Activated CD4-positive, alpha-beta T cell treated with anti-CD3 and anti-CD28 coated beads, Interleukin-2, Interleukin-4, amounts not matched to agents 100 ng/mL and 50 ng/mL, durations not matched to agents 16 hours and 8 hours (primary cell): Measurements from ENCODE around the gene CGREF1.
"Not testable (repeated sequence)": the region's sequence is repeated elsewhere in the genome, so short reads cannot be mapped to it uniquely, and the experiment has no call there.

Experiments used
- DNase-seq: peaks from one replicate; pipeline ENCODE4 v3.0.0-alpha.2; 2020; ENCODE audit warnings: low spot score

CGREF1 gene

DNA sequence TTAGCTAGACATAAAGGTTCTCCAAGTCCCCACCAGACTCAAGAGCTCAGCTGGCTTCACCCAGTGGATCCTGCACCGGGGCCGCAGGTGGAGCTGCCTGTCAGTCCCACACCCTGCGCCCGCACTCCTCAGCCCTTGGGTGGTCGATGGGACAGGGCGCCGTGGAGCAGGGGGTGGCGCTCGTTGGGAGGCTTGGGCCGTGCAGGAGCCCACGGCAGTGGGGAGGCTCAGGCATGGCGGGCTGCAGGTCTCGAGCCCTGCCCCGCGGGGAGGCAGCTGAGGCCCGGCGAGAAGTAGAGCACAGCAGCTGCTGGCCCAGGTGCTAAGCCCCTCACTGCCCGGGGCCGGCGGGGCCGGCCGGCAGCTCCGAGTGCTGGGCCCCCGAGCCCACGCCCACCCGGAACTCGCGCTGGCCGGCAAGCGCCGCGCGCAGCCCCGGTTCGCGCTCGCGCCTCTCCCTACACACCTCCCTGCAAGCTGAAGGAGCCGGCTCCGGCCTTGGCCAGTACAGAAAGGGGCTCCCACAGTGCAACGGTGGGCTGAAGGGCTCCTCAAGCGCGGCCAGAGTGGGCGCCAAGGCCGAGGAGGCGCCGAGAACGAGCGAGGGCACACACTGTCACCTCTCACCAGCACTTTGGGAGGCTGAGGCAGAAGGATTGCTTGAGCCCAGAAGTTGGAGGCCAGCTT lies 7.4 kb downstream of the CGREF1 start:
- DNase-seq: not testable (repeated sequence)

DNA sequence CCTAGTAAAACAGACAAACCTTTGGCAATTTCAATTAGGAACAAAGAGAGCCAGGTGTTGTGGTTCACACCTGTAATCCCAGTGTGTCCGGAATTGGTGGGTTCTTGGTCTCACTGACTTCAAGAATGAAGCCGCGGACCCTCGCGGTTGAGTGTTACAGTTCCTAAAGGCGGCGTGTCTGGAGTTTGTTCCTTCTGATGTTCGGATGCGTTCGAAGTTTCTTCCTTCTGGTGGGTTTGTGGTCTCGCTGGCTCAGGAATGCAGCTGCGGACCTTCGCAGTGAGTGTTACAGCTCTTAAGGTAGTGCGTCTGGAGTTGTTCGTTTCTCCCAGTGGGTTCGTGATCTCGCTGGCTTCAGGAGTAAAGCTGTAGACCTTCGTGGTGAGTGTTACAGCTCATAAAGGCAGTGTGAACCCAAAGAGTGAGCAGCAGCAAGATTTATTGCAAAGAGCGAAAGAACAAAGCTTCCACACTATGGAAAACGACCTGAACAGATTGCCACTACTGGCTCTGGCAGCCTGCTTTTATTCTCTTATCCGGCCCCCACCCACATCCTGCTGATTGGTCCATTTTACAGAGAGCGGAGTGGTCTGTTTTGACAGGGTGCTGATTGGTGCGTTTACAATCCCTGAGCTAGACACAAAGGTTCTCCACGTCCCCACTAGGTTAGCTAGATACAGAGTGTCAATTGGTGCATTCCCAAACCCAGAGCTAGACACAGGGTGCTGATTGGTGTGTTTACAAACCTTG lies 8.2 kb downstream of the CGREF1 start:
- DNase-seq: not testable (repeated sequence)

DNA sequence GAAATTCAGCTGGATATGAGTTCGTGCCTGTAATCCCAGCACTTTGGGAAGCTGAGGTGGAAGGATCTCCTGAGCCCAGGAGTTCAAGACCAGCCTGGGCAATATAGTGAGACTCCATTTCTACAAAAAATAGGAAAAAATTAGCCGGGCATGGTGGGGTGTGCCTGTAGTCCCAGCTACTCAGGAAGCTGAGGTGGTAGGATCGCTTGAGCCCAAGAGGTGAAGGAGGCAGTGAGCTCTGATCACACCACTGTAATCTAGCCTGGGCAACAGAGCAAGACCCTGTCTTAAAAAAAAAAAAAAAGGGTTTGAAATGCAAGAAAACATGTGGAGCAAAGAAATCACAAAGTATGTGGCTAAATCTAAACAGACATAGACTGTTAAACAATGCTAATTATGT lies 9.8 kb downstream of the CGREF1 start:
- no peak for DNase-seq

DNA sequence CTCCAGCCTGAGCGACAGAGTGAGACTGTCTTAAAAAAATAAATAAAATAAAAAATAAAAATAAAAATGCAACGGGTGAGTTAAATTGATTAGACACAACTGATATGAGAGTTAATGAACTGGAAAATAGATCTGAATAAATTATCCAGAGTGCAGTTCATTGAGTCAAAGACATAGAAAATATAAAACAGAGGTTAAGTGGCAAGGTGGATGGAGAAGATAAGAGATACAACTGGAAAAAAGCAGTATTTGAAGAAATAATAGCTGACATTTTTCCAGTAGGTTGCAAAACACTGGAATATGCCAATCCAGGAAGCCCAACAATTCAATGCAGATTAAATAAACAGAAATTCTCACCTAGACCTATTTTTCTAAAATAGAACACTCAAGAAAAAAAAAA lies 10.7 kb downstream of the CGREF1 start:
- no peak for DNase-seq

DNA sequence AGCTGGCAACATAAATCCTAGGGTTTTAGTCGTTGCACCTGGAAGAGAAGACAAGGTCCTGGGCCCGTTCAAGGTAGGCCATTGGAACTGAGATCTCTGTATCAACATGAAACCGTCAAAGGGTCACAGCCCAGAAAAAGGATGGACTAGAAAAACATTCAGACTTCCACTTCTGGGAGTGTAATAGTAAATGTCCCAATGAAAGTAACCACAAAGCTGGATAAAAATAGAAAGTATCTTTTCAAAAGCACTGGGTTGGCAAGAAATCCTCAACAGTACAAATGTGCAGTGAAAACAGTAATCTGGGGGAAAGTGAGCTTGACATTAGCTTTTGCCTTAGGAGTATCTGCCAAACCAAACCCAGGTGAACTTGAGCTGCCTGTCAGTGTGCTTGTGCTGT lies 12.9 kb downstream of the CGREF1 start:
- DNase-seq: no peak

DNA sequence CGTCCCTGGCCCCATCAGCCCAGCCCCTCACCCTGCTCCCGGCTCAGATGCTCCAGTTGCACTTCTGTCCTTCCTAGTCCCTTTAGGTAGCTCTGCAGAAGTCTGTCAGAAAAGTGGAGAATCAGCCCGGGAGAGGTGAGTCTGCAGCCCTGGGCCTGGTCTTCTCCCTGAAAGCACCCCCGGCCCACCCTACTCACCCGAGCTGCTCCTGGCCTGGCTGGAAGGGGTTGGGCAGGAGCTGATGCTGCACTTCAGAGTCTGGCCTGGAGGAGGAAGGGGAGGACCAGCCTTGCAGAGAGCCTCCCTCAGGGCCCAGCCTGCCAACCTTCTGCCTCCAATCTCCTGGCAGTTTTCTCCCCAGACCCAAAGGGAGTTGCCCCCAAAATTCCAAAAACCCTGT lies 16.6 kb downstream of the CGREF1 start:
- no peak for DNase-seq

DNA sequence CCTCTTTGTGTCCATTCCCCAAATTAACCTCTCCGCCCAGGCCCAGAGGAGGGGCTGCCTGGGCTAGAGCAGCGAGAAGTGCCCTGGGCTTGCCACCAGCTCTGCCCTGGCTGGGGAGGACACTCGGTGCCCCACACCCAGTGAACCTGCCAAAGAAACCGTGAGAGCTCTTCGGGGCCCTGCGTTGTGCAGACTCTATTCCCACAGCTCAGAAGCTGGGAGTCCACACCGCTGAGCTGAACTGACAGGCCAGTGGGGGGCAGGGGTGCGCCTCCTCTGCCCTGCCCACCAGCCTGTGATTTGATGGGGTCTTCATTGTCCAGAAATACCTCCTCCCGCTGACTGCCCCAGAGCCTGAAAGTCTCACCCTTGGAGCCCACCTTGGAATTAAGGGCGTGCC lies 18.9 kb downstream of the CGREF1 start:
- no peak for DNase-seq

DNA sequence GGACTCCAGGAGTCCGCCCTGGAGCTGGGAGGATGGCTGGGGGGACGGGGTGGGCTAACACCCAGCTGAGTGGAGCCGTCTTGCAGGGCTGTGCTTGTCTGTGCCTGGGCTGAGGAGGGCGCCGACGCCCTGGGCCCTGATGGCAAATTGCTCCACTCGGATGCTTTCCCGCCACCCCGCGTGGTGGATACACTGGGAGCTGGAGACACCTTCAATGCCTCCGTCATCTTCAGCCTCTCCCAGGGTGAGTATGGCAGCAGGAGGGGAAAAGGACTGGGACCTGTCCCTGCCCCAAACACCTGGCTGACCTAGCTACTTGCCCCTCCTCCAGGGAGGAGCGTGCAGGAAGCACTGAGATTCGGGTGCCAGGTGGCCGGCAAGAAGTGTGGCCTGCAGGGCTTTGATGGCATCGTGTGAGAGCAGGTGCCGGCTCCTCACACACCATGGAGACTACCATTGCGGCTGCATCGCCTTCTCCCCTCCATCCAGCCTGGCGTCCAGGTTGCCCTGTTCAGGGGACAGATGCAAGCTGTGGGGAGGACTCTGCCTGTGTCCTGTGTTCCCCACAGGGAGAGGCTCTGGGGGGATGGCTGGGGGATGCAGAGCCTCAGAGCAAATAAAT lies 19.5 kb downstream of the CGREF1 start:
- no peak for DNase-seq

DNA sequence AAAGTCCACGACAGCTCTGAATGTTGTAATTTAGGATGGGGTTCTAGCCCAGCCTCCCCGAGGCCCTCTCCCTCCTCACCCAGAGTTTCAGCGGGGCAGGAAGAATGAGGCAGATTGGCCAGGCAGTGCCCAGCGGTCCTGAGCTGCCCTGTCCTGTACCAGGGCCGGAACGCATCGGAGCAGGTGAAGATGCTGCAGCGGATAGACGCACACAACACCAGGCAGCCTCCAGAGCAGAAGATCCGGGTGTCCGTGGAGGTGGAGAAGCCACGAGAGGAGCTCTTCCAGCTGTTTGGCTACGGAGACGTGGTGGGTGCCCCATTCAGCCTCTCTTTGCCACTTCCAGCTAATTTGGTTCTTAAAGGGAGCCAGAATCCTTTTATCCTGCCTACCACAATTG lies 21.6 kb downstream of the CGREF1 start:
- DNase-seq: no peak

DNA sequence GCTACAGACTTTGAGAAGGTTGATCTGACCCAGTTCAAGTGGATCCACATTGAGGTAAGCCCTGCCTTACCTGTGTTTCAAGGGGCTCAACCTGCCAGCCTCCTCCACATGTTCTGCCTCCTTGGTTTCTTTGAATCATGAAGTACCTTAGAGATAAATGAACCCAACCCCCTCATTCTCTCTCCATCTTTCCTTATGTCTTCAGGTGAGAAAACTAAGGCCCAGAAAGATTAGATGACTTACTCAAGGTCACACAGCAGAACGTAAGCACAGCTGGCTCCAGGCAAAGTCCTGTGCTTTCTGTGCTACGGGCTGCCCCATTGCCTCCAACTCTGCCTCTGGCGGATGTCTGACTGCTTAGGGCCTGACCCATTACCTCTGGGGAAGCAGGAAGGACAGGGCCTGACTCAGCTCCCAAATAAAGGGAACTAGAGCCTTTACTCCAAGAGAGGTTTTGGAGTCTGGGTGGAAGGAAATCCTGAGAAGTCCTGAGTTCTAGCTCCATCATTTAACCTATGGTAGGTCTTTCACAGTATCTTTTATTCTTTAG lies 22.1 kb downstream of the CGREF1 start:
- DNase-seq: no peak

DNA sequence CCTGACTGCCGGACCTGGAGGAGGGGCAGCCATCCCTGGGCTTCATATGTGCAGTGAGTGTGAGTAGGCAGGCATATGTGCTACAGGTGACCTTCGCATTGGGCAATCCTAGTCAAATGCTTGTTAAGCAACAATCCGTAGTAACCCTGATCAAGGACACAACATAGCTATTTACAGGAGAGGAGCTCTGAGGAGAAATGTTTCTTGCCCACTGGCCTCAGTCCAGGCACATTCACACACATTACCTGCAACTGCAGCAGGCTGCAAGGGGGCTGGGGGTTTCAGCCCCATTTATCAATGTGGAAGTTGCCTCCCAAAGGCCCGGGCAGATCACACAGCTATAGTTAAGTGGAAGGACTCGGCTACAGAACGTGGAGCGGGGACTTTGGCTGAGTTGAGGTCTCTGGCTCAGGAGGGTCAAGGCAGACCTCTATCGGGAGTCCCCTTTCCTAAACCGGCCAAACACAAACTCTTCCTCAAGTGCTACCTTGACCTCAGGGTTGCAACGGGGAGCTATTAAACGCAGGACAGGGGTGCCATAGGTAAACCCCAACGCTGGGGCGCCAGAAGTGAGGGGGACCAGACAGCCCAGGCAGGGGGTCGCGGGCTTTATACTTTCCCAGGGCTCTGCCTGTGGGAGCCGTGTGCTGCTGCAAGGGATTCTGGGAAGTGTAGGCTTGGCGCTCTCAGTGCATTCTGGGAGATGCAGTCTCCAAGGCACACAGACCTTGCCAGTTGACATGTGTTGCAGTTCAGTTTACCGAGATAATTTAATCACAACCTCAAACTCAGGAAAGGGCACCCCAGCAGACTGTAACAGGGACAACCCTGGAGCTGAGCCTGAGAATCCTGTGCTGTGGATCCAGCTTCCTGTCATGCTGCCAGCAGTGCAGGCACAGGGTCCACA lies 22.9 kb downstream of the CGREF1 start:
- peak; percentile 56 for DNase-seq

DNA sequence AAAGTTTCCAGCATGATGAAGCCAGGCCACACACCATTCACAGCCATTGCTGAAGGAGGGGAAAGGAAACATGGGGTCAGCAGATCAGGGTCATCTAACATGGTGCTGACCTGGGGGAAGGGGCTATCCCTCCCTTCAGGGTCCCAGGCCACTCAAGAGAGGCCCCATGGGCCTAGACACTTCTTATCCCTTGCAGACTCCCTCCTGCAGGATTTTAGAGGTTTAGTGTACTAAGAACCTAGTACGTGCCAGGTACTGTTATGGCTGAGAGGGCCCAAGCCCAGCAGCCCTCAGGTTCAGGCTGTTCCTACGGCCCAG lies 23.5 kb downstream of the CGREF1 start:
- no peak for DNase-seq

DNA sequence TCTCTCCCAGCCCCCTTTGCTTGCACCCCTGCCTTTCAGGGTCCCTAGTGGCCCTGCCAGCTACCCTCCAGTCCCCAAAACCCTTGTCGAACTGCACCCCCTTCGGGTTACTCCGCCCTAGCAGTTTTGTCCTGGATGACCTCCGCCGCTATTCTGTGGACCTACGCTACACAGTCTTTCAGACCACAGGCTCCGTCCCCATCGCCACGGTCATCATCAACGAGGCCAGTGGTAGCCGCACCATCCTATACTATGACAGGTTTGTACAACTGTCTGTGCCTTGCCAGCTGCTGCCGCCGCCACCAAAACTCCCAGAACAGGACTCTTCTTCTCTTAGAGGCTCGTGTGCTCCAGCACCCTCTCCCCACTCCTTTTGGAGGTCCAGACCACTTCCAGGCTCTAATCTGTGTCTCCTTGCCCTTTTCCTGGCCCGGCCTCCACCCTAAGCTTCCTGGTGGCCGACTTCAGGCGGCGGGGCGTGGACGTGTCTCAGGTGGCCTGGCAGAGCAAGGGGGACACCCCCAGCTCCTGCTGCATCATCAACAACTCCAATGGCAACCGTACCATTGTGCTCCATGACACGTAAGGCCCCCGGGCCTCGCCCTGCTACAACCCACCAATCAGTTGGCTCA lies 24.5 kb downstream of the CGREF1 start:
- DNase-seq: no peak

DNA sequence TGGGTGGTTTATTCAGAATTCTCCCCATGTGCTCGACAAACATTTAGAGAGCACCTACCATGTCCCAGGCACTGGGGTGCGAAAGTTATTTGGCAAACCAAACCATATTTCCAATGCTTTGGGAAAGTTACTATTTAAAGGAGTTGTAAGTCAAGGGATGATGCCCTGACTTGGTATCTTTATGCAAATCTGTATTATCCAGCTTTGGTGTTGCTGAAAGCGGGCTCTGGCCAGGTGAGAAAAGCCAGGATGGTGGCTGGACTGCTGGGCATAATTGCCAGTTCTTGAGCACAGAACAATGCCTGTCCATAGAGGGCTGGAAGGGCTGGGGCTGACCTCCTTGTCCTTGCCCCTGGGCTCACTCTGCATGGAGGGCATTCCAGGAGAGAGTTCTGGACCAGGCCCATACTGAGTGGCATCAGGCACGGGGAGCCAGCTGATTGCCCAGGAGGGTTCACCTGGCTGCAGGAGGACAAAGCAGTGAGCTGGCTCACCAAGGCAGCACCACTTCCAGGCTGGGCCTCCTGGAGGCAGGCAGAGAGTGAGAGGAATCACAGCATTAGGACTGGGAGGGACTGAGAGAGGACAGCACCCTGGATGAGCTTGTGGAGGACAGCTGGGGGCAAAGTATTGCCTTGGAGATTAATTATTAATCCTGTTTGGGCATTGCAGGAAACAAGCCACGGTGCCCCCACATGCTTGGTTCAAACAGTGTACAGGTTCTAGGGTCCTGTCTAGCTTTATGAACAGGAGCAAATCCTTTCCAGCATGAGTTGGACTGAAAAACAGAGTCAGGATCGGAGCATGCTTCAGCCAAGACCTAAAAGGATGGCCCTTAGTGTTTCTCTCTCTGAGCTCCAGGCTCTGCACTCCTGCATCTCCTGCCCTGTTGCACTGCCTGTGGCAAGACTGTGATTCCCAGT lies 25.2 kb downstream of the CGREF1 start:
- no peak for DNase-seq

DNA sequence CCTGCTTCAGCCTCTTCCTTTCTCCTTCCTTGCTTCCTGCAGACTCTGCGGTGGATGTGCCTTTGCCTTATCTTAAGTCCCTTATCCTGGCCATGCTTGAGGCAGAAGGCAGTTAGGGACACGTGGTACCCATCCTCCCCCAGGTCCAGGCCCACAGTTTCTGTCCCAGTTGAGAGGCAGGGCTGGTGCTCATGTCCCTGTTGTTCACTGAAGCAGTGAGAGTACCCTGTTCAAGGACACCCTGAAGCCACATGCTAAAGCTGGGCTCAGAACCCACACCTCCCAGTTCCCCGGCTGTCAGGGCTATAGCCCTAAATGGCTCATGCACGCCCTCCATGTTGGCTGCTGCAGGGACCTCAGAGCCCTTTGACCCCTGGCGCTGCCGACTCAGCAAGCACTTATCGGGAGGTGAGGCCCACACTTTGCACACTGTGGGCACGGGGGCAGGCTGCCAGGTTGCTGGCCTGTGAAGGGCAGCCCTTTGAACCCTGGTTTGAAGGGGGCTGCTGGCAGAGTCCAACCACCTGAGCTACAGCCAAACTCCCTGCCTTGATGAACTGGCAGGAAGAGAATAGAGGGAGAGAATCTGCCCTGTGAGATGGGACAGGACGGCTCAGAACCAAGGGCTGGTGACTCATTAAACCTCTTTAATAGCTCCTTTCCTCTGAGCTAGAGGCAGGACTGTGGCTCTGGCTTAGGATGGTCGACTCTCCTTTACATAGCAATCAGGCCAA lies 26.1 kb downstream of the CGREF1 start:
- no peak for DNase-seq

DNA sequence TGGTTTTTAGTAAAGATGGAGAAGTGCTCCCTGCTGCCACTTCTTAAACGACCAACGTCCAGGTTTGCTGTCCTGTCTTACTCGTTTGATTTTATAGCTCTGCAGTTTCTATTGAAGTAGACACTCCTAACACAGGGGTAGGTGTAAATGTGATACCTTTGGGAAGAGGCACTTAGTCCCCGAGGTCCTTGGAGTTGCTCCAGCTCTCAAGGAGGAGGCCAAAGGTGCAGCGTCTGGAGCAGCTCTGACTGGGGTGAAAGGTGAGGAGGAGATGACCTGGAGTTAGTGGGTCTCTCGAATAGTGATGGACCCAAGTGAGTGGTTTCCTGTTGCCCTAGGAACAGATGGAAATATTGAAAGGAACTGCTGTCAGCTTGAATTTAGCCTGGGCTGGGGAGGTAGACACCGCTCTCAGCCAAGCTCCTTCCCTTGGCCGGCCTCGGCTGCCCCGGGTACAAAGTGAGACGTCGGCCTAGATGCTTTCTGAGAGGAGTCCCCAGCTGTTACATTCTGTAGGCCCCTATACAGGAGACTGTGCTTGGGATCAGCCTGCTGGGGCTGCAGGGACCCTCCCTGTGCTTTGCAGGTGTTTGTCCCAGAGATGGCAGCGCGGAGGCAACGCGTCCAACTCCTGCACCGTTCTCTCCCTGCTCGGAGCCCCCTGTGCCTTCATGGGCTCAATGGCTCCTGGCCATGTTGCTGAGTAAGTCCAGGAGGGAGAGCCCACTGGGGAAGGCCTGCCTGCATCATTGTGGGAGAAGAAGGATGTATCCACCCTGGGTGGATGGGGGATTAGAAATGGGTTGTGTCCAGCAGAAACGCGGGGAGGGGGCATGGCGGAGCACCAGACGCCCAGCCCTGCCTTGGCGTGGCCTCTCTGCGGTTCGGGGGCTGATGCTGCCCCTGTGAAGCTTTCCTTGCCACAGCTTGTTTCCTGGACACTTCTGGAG lies 26.9 kb downstream of the CGREF1 start:
- DNase-seq: no peak

DNA sequence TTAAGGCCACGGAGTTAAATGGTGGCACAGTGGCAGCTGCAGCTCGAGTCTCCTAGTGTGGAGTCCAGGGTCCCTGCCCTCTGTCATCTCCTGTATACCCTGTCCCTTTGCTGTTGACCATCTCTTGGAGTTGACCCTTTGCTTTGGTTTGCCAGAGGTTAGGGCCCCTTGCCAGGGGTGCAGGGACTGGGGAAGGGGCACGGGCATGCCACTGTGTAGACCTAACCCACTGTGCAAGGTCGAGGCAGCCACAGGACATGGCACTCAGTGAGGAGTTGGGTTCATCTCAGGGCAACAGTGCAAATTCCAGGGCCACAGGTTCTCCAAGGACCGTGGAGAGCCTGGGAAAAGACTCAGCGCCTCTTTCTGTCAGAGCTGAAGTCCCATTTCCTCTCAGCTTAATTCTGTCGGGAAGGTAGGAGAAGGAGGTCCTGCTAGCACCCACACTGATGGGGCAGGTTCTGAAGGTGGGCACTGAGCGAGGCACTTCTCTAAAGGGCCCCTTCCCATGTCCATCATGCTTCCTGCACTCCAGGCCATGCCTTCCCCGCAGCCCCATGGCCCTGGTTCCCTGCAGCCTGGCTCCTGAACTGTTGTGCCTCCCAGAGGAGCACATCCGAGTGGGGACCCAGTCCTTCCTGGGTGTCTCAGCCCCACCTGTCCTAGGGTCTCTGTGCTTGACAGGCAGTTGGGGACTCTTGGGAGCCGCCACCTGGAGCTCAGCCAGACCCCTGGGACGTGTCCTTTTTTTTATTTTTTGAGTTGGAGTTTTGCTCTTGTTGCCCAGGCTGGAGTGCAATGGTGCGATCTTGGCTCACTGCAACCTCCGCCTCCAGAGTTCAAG lies 29.6 kb downstream of the CGREF1 start:
- DNase-seq: no peak

DNA sequence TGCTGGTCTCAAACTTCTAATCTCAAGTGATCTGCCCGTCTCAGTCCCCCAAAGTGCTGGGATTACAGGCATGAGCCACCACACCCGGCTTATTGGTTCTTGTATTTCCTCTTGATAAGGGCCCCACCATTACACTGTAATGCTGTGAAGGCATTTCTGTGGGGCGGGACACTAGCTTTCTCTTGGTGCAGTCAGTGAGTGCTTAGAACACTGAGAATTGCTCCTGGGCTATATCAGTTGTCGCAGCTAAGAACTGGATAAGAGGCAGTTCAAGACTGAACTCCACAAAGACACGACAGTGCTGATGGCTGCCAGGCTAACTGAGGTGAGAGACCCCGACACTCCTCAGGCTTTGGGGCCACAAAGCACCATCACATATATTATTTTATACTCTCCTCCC lies 30.3 kb downstream of the CGREF1 start:
- DNase-seq: no peak
